Measurements from ENCODE around the gene FAM210A. TPM values are rescaled to one million over a fixed set of nuclear protein-coding genes. Genes with fewer than 3 reads are reported as not detected.

FAM210A gene
- total RNA-seq, 2 donors from 2014 or later = 5.4 to 6.6 TPM

GRCh38 chr18:13676471-13676870, 49.9 kb downstream of the FAM210A start:
- no peaks in the 10 kb centered on the region for H3K27me3 ChIP-seq
- H3K9me3 ChIP-seq = no peaks in the 10 kb centered on the region
- H3K4me3 ChIP-seq = no peak overlapping the region
- 89 to 94% methylated on average over 6 of the region's 6 CpGs for WGBS, 2 donors
- H3K36me3 ChIP-seq (replicated peaks in 1 of 2; ENCODE audit: insufficient read depth in 1 of 2, low read depth in 2 of 2) = no peaks in the 10 kb centered on the region
- DNase-seq (no peak), ATAC-seq (no peak)
- TF ChIP-seq POLR2A (IDR thresholded peaks at IDR 0.05) (no peak), CTCF (IDR thresholded peaks at IDR 0.05) (no peak)
- no peak overlapping the region for H3K27ac ChIP-seq
- intact Hi-C loops (cut with DNase I) = no loop called here
- H3K4me1 ChIP-seq = peaks cover 8% of the 10 kb centered on the region

- no peaks in the 10 kb centered on the region for H3K36me3 ChIP-seq (replicated peaks in 1 of 2; ENCODE audit: insufficient read depth in 1 of 2, low read depth in 2 of 2)
- ATAC-seq (no peak), DNase-seq (no peak)
- no peak overlapping the region for H3K27ac ChIP-seq
- H3K4me1 ChIP-seq = peaks cover 8% of the 10 kb centered on the region
- intact Hi-C loops (cut with DNase I) = no loop called here
- H3K27me3 ChIP-seq = no peaks in the 10 kb centered on the region
- no peak overlapping the region for H3K4me3 ChIP-seq
- TF ChIP-seq POLR2A (IDR thresholded peaks at IDR 0.05) (no peak), CTCF (IDR thresholded peaks at IDR 0.05) (no peak)
- WGBS, 2 donors = 80 to 82% methylated on average over 7 of the region's 7 CpGs
- H3K9me3 ChIP-seq = no peaks in the 10 kb centered on the region
Measured at GRCh38 chr18:13672657-13673056, 53.7 kb downstream of the FAM210A start.

DNA sequence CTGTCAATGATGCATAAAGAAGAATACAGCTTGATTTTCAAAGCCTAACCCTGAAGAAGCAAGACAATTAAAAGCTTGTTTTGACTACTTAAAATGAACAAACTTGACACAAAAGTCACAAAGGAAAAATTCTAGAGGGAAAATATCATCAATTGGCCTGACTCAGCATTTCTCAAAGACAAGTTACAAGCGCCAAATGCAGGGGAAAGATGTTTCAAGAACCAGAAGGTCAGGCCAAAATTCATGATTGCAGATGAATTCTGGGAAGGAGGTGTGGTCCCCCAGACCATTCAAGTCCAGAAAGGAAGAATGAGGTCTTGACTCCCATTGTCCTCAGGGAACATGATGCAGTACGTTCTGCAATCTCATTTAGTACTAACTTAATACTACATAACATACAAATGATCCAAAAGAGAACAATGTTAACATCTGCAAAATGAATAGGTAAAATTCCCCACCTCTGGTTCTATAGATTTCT, 64.5 kb downstream of the FAM210A start:
- H3K9me3 ChIP-seq = no peaks in the 10 kb centered on the region
- intact Hi-C loops (cut with DNase I) = no loop called here
- H3K4me3 ChIP-seq = no peak overlapping the region
- peaks cover 0 to 2% of the 10 kb centered on the region in 2 donors for H3K36me3 ChIP-seq (replicated peaks in 1 of 2; ENCODE audit: insufficient read depth in 1 of 2, low read depth in 2 of 2)
- DNase-seq (no peak), ATAC-seq (no peak)
- WGBS, 2 donors = 84 to 85% methylated on average over 2 of the region's 2 CpGs
- no peak overlapping the region for H3K27ac ChIP-seq
- no peaks in the 10 kb centered on the region for H3K4me1 ChIP-seq
- no peaks in the 10 kb centered on the region for H3K27me3 ChIP-seq
- no peak for TF ChIP-seq CTCF (IDR thresholded peaks at IDR 0.05)
- no peak for TF ChIP-seq POLR2A (IDR thresholded peaks at IDR 0.05)

DNA sequence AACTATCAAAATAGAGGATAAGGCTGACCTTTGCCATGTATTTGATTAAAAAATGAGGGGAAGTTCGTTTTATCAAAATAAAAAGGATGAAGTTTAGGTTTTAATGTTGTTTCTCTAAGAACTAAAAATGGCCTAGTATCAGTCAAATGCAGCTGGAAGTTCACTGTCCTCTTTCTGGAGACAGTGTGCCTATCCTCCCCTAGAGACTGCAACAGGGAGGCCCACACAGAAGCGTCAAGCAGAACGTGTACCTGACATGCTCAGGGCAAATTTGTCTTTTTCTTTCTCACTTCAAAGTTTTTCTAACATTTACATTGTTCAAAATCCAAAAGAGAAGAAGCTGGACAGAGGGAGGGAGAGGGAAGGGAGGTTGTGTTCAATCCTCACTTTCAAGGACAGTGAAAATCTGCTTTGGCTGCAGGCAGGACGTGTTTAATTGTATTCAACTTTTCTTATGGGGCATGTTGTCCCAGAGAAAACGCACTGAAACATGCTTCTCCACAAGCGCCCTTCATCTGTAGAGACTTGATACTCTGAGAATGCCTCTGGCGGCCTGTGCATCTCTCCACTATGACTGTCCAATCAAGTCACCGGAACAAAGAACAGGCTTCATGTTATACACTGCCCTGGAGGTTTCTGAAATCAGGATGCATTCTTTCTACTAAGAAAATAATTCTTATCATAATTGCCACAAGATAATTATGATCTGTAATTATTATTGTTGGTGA, 65.1 kb downstream of the FAM210A start:
- ATAC-seq = no peak
- H3K36me3 ChIP-seq (replicated peaks in 1 of 2; ENCODE audit: insufficient read depth in 1 of 2, low read depth in 2 of 2) = peaks cover 0 to 2% of the 10 kb centered on the region in 2 donors
- H3K27ac ChIP-seq = no peak overlapping the region
- TF ChIP-seq POLR2A (IDR thresholded peaks at IDR 0.05) = no peak
- no peak for TF ChIP-seq CTCF (IDR thresholded peaks at IDR 0.05)
- no peaks in the 10 kb centered on the region for H3K9me3 ChIP-seq
- no peaks in the 10 kb centered on the region for H3K27me3 ChIP-seq
- H3K4me3 ChIP-seq = no peak overlapping the region
- 79% methylated on average over 8 of the region's 8 CpGs for WGBS, 2 donors
- H3K4me1 ChIP-seq = no peaks in the 10 kb centered on the region
- intact Hi-C loops (cut with DNase I) = no loop called here
- DNase-seq = no peak

DNA sequence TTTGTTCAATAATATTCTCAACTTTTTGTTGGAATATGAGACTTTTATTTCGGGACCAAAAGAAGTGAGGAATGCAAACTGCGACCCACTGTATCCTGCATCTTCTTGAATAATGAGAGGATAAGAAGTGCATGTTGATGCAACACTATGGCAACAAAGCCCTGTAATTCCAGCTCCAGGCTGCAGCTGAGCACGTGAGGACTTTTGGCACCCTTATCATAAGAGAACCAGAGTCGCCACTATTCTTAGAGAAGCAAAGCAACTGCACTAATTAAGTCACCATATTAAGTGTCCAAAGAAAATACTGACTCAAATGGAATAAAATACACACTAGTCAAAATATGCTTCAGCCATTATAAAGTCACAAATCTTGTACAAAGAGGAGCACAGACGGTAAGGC, 65.8 kb downstream of the FAM210A start:
- no peak for TF ChIP-seq CTCF (IDR thresholded peaks at IDR 0.05)
- no peak for TF ChIP-seq POLR2A (IDR thresholded peaks at IDR 0.05)
- no peaks in the 10 kb centered on the region for H3K9me3 ChIP-seq
- intact Hi-C loops (cut with DNase I) = no loop called here
- H3K36me3 ChIP-seq (replicated peaks in 1 of 2; ENCODE audit: insufficient read depth in 1 of 2, low read depth in 2 of 2) = no peaks in the 10 kb centered on the region
- H3K27me3 ChIP-seq = no peaks in the 10 kb centered on the region
- WGBS, 2 donors = 86 to 92% methylated on average over 5 of the region's 5 CpGs
- DNase-seq (no peak), ATAC-seq (no peak)
- no peak overlapping the region for H3K4me3 ChIP-seq
- H3K4me1 ChIP-seq = no peaks in the 10 kb centered on the region
- no peak overlapping the region for H3K27ac ChIP-seq

All from body of pancreas (tissue), 4 donors.